HepG2 (cell line): Measurements from ENCODE around the gene ARHGAP19. TPM values are rescaled to one million over a fixed set of nuclear protein-coding genes. Genes with fewer than 3 reads are reported as not detected.

ENCODE experiments used
- ATAC-seq: fragments of 200-7000 bp; cut with Tn5 transposase; 3 replicates; pipeline ENCODE4 v1.9.1; 2020; ENCODE audit warnings: mild to moderate bottlenecking, moderate library complexity
- BruUV-seq: library from RNA; stranded (reverse); fragments of 400-500 nt; replicated peaks from 2 replicates; lab custom pipeline; 2021; lab: Mats Ljungman, UMichigan
- CTCF ChIA-PET: fragments of 300-600 bp; formaldehyde crosslinking; extraction: SDS; loops from one replicate; lab custom pipeline; 2021; ENCODE audit warnings: low total read pairs, inconsistent platforms, low intra/inter-chr PET ratio; lab: Yijun Ruan, JAX
- POLR2A ChIA-PET: fragments of 350-600 bp; sonication (Branson Sonifier 250); formaldehyde crosslinking; loops from one replicate; lab custom pipeline; 2020; ENCODE audit warnings: antibody characterized with exemption, inconsistent platforms; lab: Yijun Ruan, JAX
- DNase-seq: peaks from one replicate; pipeline ENCODE4 v3.0.0-alpha.2; 2015; ENCODE audit warnings: low spot score
- FAIRE-seq: peaks from 3 replicates; lab custom pipeline; 2011; peaks lifted over from hg19 to GRCh38; lab: Jason Lieb, UNC
- H2AFZ ChIP-seq: one replicate; pipeline ENCODE4 v1.6.1; 2011; ENCODE audit warnings: low read length, inconsistent platforms
- H3K27ac ChIP-seq: fragments of 300-600 bp; 3 replicates; pipeline ENCODE4 v1.8.0; 2011; ENCODE audit warnings: mixed run types, mild to moderate bottlenecking, mixed read lengths, low read length, inconsistent platforms; ENCODE audit not compliant: insufficient read depth; ENCODE audit errors: extremely low read length
- H3K27me3 ChIP-seq, 2 experiments: fragments of 200-600 bp in 1 of 2; 2 replicates in 1 of 2; 3 replicates in 1 of 2; pipeline versions ENCODE4 v1.6.0 to v1.8.0; 2011; ENCODE audit warnings: low read length in 2 of 2, mild to moderate bottlenecking in 2 of 2, moderate library complexity in 2 of 2, inconsistent platforms in 1 of 2; ENCODE audit not compliant: insufficient read depth in 2 of 2, control insufficient read depth in 1 of 2
- H3K36me3 ChIP-seq, 2 experiments: fragments of 200-600 bp in 1 of 2; replicated peaks in 1 of 2; 2 replicates in 1 of 2; 3 replicates in 1 of 2; pipeline versions ENCODE4 v1.5.1 to v1.8.0; 2011; ENCODE audit warnings: low read length in 2 of 2, inconsistent platforms in 1 of 2; ENCODE audit not compliant: insufficient read depth in 2 of 2, control insufficient read depth in 1 of 2
- H3K4me1 ChIP-seq: 2 replicates; pipeline ENCODE4 v1.5.1; 2012; ENCODE audit warnings: low read length, inconsistent platforms; ENCODE audit not compliant: insufficient read depth
- H3K4me2 ChIP-seq: 2 replicates; pipeline ENCODE4 v1.6.0; 2011; ENCODE audit warnings: low read depth, low read length, inconsistent platforms
- H3K4me3 ChIP-seq, 3 experiments: fragments of 200-600 bp in 1 of 3; sonication (generic), shearing (Covaris generic) in 1 of 3; replicated peaks in 1 of 3; 2 replicates each; pipeline ENCODE4 v1.5.1; 2011 to 2016; ENCODE audit warnings: low read length in 3 of 3, inconsistent platforms in 2 of 3, low read depth in 2 of 3, mild to moderate bottlenecking in 2 of 3, control low read depth in 1 of 3, mixed read lengths in 1 of 3; ENCODE audit not compliant: insufficient read depth in 1 of 3
- H3K79me2 ChIP-seq: one replicate; pipeline ENCODE4 v1.6.1; 2011; ENCODE audit warnings: low read length, inconsistent platforms; ENCODE audit not compliant: insufficient read depth
- H3K9ac ChIP-seq: 2 replicates; pipeline ENCODE4 v1.6.0; 2011; ENCODE audit warnings: mild to moderate bottlenecking, low read depth, low read length, inconsistent platforms; ENCODE audit not compliant: insufficient read depth
- H3K9me3 ChIP-seq: 2 replicates; pipeline ENCODE4 v1.5.1; 2012; ENCODE audit warnings: mild to moderate bottlenecking, low read length
- H4K20me1 ChIP-seq: 2 replicates; pipeline ENCODE4 v1.6.0; 2011; ENCODE audit warnings: inconsistent platforms, mild to moderate bottlenecking, low read length, moderate library complexity; ENCODE audit not compliant: insufficient read depth
- DMAP1 ChIP-seq: IDR thresholded peaks from 2 replicates; pipeline ENCODE4 v1.6.1; 2016
- SNRNP70 ChIP-seq: fragments of 200-400 bp; formaldehyde crosslinking; IDR thresholded peaks from 2 replicates; pipeline ENCODE4 v1.6.1; 2017; ENCODE audit warnings: mild to moderate bottlenecking, low read depth, low read length, moderate library complexity
- ZBTB14 ChIP-seq: sonication (generic); formaldehyde crosslinking; IDR thresholded peaks from 2 replicates; pipeline ENCODE4 v1.4.0; 2020; ENCODE audit warnings: missing genetic modification reagents
- ZFP90 ChIP-seq: sonication (generic); formaldehyde crosslinking; IDR thresholded peaks from 2 replicates; pipeline ENCODE4 v1.8.0; 2022; ENCODE audit warnings: missing genetic modification reagents, mild to moderate bottlenecking, inconsistent platforms, borderline replicate concordance
- ZIK1 ChIP-seq: sonication (generic); formaldehyde crosslinking; IDR thresholded peaks from 2 replicates; pipeline ENCODE4 v1.5.0; 2020; ENCODE audit warnings: mild to moderate bottlenecking, low read depth, missing genetic modification reagents, borderline replicate concordance
- ZNF234 ChIP-seq: sonication (generic); formaldehyde crosslinking; conservative IDR thresholded peaks from 2 replicates; pipeline ENCODE4 v1.5.1; 2020; ENCODE audit warnings: mild to moderate bottlenecking, missing genetic modification reagents
- ZNF607 ChIP-seq: sonication (generic); formaldehyde crosslinking; IDR thresholded peaks from 2 replicates; pipeline ENCODE4 v1.5.1; 2020; ENCODE audit warnings: missing genetic modification reagents, mild to moderate bottlenecking, borderline replicate concordance
- ZNF652 ChIP-seq: IDR thresholded peaks from 2 replicates; pipeline ENCODE4 v1.6.1; 2016; ENCODE audit warnings: low read depth, borderline replicate concordance
- WGBS: methylation state at CpG from one replicate; pipeline ENCODE4 v1.1.6; 2017; ENCODE audit warnings: low lambda C conversion rate; 5-methylcytosine and 5-hydroxymethylcytosine counted together
- in situ Hi-C: cut with HindIII; loops from 2 replicates; pipeline ENCODE4 v1.10.0; 2017; ENCODE audit warnings: low pct_unique_long_range_greater_than_20kb; ENCODE audit not compliant: extremely low pct_ligation_motif_present
- intact Hi-C: fragments of 100-400 bp; cut with micrococcal nuclease; formaldehyde crosslinking; loops from one replicate; pipeline ENCODE4 v1.10.0; 2022; ENCODE audit not compliant: unreplicated experiment
- polyA plus RNA-seq, 8 experiments: library from polyadenylated mRNA; depleted of rRNA in 3 of 8; stranded (reverse) in 7 of 8; unstranded in 1 of 8; fragments of >200 nt; fragmentation: Illumina TruSeq in 4 of 8; extraction: Trizol in 4 of 8; gene quantifications; 2 replicates each; pipeline versions ENCODE4 v1.2.1 to v1.2.3, GENCODE V29; 2011 to 2016; ENCODE audit warnings: low read depth in 4 of 8, missing spikeins in 1 of 8, mixed read lengths in 1 of 8; ENCODE audit not compliant: insufficient read depth in 1 of 8
- total RNA-seq, 5 experiments: library from RNA; depleted of rRNA; stranded (reverse); fragments of >200 nt; fragmentation: Illumina TruSeq; extraction: Trizol; gene quantifications; 2 replicates each; pipeline ENCODE4 v1.2.3, GENCODE V29; 2016; ENCODE audit warnings: low read depth in 1 of 5
- TF ChIP-seq, protein P1 (sequence below): sonication (generic); formaldehyde crosslinking; IDR thresholded peaks from 2 replicates; pipeline ENCODE4 v1.5.1; 2020; ENCODE audit warnings: mild to moderate bottlenecking, moderate library complexity, missing genetic modification reagents
- TF ChIP-seq, protein P2 (sequence below): sonication (generic); formaldehyde crosslinking; conservative IDR thresholded peaks from 2 replicates; pipeline ENCODE4 v1.8.0; 2022; ENCODE audit warnings: missing genetic modification reagents
- TF ChIP-seq, protein P3 (sequence below): IDR thresholded peaks from 2 replicates; pipeline ENCODE4 v1.6.1; 2016; ENCODE audit warnings: missing compliant biosample characterization, missing genetic modification reagents, borderline replicate concordance
- TF ChIP-seq, protein P4 (sequence below): sonication (generic); formaldehyde crosslinking; IDR thresholded peaks from 2 replicates; pipeline ENCODE4 v1.4.0; 2020; ENCODE audit warnings: missing genetic modification reagents, borderline replicate concordance
- TF ChIP-seq, protein P5 (sequence below): sonication (generic); formaldehyde crosslinking; IDR thresholded peaks from 2 replicates; pipeline ENCODE4 v1.4.0; 2020; ENCODE audit warnings: mild to moderate bottlenecking, missing genetic modification reagents

Gene ARHGAP19
- total and polyA plus RNA-seq, 2 of the 13 experiments (the other 11 are each of a cell fraction or from before 2014, with no cell fraction given), result 7.6 to 10.0 TPM

DNA sequence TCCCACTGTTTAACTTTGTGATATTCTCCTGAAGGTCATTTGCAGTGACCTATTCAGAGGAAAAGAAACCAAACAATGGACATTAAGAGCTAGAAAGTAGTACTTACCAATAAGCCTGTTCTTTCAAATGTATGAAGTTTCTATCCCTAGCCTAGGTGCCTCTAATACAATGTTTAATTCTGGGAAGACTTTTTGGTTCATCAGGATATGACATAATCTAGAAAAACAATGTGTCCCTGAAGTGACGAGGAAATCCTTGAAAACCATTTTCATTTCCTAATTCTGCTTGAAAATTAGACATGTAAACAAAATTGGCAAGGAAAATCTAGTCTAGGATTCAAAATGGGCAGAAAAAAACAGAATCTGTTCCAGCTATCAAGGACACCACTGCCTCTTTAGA, 36.1 kb downstream of the ARHGAP19 start:
- Histone ChIP-seq H3K27me3 (no peaks in the 10 kb centered on the region), H3K9ac (no peak overlapping the region), H3K36me3 (peaks cover 2 to 8% of the 10 kb centered on the region in 2 experiments; a peak in 1 of 5 replicates), H3K4me1 (peaks cover 9% of the 10 kb centered on the region), H2AFZ (no peak overlapping the region), H3K4me2 (no peak overlapping the region), H3K4me3 (no peak overlapping the region), H3K79me2 (no peaks in the 10 kb centered on the region), H4K20me1 (no peaks in the 10 kb centered on the region), H3K27ac (no peak overlapping the region), H3K9me3 (no peaks in the 10 kb centered on the region)
- FAIRE-seq, result no peak
- ChIA-PET POLR2A (no interaction called here), CTCF (no interaction called here)
- WGBS, result 97% methylated on average over 1 of the region's 1 CpG
- DNase-seq, result no peak
- in situ Hi-C loops, result no loop called here
- TF ChIP-seq, protein P1, sequence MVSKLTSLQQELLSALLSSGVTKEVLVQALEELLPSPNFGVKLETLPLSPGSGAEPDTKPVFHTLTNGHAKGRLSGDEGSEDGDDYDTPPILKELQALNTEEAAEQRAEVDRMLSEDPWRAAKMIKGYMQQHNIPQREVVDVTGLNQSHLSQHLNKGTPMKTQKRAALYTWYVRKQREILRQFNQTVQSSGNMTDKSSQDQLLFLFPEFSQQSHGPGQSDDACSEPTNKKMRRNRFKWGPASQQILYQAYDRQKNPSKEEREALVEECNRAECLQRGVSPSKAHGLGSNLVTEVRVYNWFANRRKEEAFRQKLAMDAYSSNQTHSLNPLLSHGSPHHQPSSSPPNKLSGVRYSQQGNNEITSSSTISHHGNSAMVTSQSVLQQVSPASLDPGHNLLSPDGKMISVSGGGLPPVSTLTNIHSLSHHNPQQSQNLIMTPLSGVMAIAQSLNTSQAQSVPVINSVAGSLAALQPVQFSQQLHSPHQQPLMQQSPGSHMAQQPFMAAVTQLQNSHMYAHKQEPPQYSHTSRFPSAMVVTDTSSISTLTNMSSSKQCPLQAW (CRISPR knock-in tag), result no peak
- no peak for TF ChIP-seq ZIK1 (CRISPR knock-in tag)
- TF ChIP-seq, protein P2, sequence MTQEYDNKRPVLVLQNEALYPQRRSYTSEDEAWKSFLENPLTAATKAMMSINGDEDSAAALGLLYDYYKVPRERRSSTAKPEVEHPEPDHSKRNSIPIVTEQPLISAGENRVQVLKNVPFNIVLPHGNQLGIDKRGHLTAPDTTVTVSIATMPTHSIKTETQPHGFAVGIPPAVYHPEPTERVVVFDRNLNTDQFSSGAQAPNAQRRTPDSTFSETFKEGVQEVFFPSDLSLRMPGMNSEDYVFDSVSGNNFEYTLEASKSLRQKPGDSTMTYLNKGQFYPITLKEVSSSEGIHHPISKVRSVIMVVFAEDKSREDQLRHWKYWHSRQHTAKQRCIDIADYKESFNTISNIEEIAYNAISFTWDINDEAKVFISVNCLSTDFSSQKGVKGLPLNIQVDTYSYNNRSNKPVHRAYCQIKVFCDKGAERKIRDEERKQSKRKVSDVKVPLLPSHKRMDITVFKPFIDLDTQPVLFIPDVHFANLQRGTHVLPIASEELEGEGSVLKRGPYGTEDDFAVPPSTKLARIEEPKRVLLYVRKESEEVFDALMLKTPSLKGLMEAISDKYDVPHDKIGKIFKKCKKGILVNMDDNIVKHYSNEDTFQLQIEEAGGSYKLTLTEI (CRISPR knock-in tag), result no peak
- no peak for TF ChIP-seq ZFP90 (CRISPR knock-in tag)
- TF ChIP-seq, protein P3, sequence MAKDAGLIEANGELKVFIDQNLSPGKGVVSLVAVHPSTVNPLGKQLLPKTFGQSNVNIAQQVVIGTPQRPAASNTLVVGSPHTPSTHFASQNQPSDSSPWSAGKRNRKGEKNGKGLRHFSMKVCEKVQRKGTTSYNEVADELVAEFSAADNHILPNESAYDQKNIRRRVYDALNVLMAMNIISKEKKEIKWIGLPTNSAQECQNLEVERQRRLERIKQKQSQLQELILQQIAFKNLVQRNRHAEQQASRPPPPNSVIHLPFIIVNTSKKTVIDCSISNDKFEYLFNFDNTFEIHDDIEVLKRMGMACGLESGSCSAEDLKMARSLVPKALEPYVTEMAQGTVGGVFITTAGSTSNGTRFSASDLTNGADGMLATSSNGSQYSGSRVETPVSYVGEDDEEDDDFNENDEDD, result no peak
- no peak for TF ChIP-seq DMAP1 (CRISPR knock-in tag)
- TF ChIP-seq, protein P4, sequence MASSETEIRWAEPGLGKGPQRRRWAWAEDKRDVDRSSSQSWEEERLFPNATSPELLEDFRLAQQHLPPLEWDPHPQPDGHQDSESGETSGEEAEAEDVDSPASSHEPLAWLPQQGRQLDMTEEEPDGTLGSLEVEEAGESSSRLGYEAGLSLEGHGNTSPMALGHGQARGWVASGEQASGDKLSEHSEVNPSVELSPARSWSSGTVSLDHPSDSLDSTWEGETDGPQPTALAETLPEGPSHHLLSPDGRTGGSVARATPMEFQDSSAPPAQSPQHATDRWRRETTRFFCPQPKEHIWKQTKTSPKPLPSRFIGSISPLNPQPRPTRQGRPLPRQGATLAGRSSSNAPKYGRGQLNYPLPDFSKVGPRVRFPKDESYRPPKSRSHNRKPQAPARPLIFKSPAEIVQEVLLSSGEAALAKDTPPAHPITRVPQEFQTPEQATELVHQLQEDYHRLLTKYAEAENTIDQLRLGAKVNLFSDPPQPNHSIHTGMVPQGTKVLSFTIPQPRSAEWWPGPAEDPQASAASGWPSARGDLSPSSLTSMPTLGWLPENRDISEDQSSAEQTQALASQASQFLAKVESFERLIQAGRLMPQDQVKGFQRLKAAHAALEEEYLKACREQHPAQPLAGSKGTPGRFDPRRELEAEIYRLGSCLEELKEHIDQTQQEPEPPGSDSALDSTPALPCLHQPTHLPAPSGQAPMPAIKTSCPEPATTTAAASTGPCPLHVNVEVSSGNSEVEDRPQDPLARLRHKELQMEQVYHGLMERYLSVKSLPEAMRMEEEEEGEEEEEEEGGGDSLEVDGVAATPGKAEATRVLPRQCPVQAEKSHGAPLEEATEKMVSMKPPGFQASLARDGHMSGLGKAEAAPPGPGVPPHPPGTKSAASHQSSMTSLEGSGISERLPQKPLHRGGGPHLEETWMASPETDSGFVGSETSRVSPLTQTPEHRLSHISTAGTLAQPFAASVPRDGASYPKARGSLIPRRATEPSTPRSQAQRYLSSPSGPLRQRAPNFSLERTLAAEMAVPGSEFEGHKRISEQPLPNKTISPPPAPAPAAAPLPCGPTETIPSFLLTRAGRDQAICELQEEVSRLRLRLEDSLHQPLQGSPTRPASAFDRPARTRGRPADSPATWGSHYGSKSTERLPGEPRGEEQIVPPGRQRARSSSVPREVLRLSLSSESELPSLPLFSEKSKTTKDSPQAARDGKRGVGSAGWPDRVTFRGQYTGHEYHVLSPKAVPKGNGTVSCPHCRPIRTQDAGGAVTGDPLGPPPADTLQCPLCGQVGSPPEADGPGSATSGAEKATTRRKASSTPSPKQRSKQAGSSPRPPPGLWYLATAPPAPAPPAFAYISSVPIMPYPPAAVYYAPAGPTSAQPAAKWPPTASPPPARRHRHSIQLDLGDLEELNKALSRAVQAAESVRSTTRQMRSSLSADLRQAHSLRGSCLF (CRISPR knock-in tag), result no peak
- TF ChIP-seq ZBTB14 (CRISPR knock-in tag), result no peak
- TF ChIP-seq, protein P5, sequence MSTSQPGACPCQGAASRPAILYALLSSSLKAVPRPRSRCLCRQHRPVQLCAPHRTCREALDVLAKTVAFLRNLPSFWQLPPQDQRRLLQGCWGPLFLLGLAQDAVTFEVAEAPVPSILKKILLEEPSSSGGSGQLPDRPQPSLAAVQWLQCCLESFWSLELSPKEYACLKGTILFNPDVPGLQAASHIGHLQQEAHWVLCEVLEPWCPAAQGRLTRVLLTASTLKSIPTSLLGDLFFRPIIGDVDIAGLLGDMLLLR (CRISPR knock-in tag), result no peak
- TF ChIP-seq ZNF652 (CRISPR knock-in tag), result no peak
- no peak for TF ChIP-seq SNRNP70
- TF ChIP-seq ZNF607 (CRISPR knock-in tag), result no peak
- no peak for TF ChIP-seq ZNF234 (CRISPR knock-in tag)
- BruUV-seq, result no TSS peak
- intact Hi-C loops, result no loop called here
- ATAC-seq, result no peak
